Measurements from ENCODE around the gene SIGLEC11.

SIGLEC11 gene

GRCh38 chr19:49906879-49907564 lies 54.0 kb downstream of the SIGLEC11 start:
- DNase-seq (ENCODE audit: low read depth), result no peak

DNA sequence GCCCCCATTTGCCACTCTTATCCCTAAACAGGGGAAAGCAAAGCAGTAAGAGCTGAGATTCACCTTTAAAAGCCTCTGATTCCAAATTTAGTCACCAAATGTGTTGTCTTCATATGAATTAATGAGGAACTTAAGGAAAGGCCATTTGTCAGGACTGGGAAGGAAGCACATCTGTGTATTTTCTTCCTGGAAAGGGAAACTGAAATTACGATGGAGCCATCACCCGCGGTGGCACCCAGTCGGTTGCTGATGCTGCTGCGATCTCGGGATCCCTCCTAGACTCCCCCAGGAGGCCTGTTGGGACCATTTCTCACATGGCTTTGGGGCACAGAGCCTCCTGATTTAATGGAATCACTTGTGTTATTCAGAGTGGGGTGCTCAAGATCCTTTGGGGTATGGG lies 56.8 kb downstream of the SIGLEC11 start:
- DNase-seq (ENCODE audit: low read depth), result no peak

Measured in amniotic epithelial cell (primary cell).